Keratinocyte (primary cell): ENCODE results near the gene FAM210B.

Experiments
- CTCF ChIP-seq, 3 experiments: IDR thresholded peaks in 1 of 3; conservative IDR thresholded peaks in 1 of 3; optimal IDR thresholded peaks in 1 of 3; 2 replicates in 2 of 3; 3 replicates in 1 of 3; pipeline versions ENCODE3 to v1.5.1; 2011; ENCODE audit warnings: low read length in 3 of 3, mild to moderate bottlenecking in 3 of 3, moderate library complexity in 2 of 3, control low read depth in 1 of 3, inconsistent platforms in 1 of 3; ENCODE audit not compliant: insufficient read depth in 2 of 3; ENCODE audit errors: extremely low read depth in 1 of 3
- EZH2 ChIP-seq: IDR thresholded peaks from one replicate; pipeline ENCODE4 v1.6.1; 2012; ENCODE audit warnings: inconsistent platforms, mild to moderate bottlenecking, low read length, moderate library complexity

- TF ChIP-seq CTCF (optimal IDR thresholded peaks at IDR 0.05 in 1 of 3, IDR thresholded peaks at IDR 0.05 in 1 of 3, conservative IDR thresholded peaks at IDR 0.05 in 1 of 3; ENCODE audit: extremely low read depth in 1 of 3, insufficient read depth in 2 of 3, low read length in 3 of 3) (no peak), EZH2 (no peak)
These were observed 35.6 kb upstream of the FAM210B start for GRCh38 chr20:56323206-56323605.
